Measurements from ENCODE around the gene VAV3. TPM values are rescaled to one million over a fixed set of nuclear protein-coding genes. Genes with fewer than 3 reads are reported as not detected.

Gene VAV3
- polyA plus RNA-seq, 1 of the 3 experiments (the other 2 are of a cell fraction): not detected

GRCh38 chr1:107653765-107654164 lies 311.2 kb downstream of the VAV3 start:
- no peaks in the 10 kb centered on the region for H3K79me2 ChIP-seq (ENCODE audit: insufficient read depth)
- TF ChIP-seq JUND (IDR thresholded peaks at IDR 0.05) (no peak), FOXM1 (IDR thresholded peaks at IDR 0.05; ENCODE audit: low read depth) (no peak), NRF1 (IDR thresholded peaks at IDR 0.05; ENCODE audit: low read depth, low read length) (no peak), USF1 (IDR thresholded peaks at IDR 0.05; ENCODE audit: borderline replicate concordance, low read depth) (no peak), TCF12 (IDR thresholded peaks at IDR 0.05) (no peak), MAX (IDR thresholded peaks at IDR 0.05; ENCODE audit: low read depth) (no peak), SMC3 (IDR thresholded peaks at IDR 0.05; ENCODE audit: low read depth, low read length) (no peak), IRF3 (IDR thresholded peaks at IDR 0.05; ENCODE audit: low read depth, low read length) (no peak), ELF1 (IDR thresholded peaks at IDR 0.05) (no peak)
- DNase-seq: no peak
- no peaks in the 10 kb centered on the region for H3K9me2 ChIP-seq
- no peaks in the 10 kb centered on the region for H3K9me3 ChIP-seq
- no peak overlapping the region for H3K9ac ChIP-seq
- no peaks in the 10 kb centered on the region for H4K20me1 ChIP-seq (ENCODE audit: insufficient read depth)
- no peak overlapping the region for H3K4me3 ChIP-seq (ENCODE audit: low read depth in 2 of 2, low read length in 1 of 2)
- no peaks in the 10 kb centered on the region for H3K27me3 ChIP-seq (ENCODE audit: insufficient read depth)
- peaks cover 0 to 9% of the 10 kb centered on the region in 2 experiments; a peak in 1 of 4 replicates for H3K4me1 ChIP-seq (ENCODE audit: control insufficient read depth in 1 of 2, insufficient read depth in 2 of 2, low read depth in 1 of 2, low read length in 1 of 2)
- WGBS (ENCODE audit: low lambda C conversion rate): 28% methylated on average over 2 of the region's 2 CpGs
- H3F3A ChIP-seq (replicated peaks; ENCODE audit: insufficient read depth): no peaks in the 10 kb centered on the region
- H3K4me2 ChIP-seq: no peak overlapping the region
- CTCF ChIA-PET: interaction anchor here (1.5 kb wide), 1 partner anchor 12 kb away, joined by 3 read pairs; no protein-coding TSS in a partner anchor
- H2AFZ ChIP-seq (ENCODE audit: low read depth): no peak overlapping the region
- H3K36me3 ChIP-seq (replicated peaks in 1 of 2; ENCODE audit: control insufficient read depth in 1 of 2, insufficient read depth in 2 of 2, low read length in 1 of 2): no peaks in the 10 kb centered on the region
- no peak overlapping the region for H3K27ac ChIP-seq (ENCODE audit: low read depth in 2 of 2, low read length in 1 of 2)
- POLR2A ChIA-PET: no interaction called here

GRCh38 chr1:107653005-107653404 lies 312.0 kb downstream of the VAV3 start:
- H3K27me3 ChIP-seq (ENCODE audit: insufficient read depth): no peaks in the 10 kb centered on the region
- H3K4me3 ChIP-seq (ENCODE audit: low read depth in 2 of 2, low read length in 1 of 2): no peak overlapping the region
- DNase-seq: no peak
- H3K36me3 ChIP-seq (replicated peaks in 1 of 2; ENCODE audit: control insufficient read depth in 1 of 2, insufficient read depth in 2 of 2, low read length in 1 of 2): no peaks in the 10 kb centered on the region
- peaks cover 5% of the 10 kb centered on the region for H3F3A ChIP-seq (replicated peaks; ENCODE audit: insufficient read depth)
- no peak overlapping the region for H3K9ac ChIP-seq
- H3K9me2 ChIP-seq: no peaks in the 10 kb centered on the region
- POLR2A ChIA-PET: no interaction called here
- no peaks in the 10 kb centered on the region for H4K20me1 ChIP-seq (ENCODE audit: insufficient read depth)
- H3K27ac ChIP-seq (ENCODE audit: low read depth in 2 of 2, low read length in 1 of 2): no peak overlapping the region
- H2AFZ ChIP-seq (ENCODE audit: low read depth): no peak overlapping the region
- H3K4me1 ChIP-seq (ENCODE audit: control insufficient read depth in 1 of 2, insufficient read depth in 2 of 2, low read depth in 1 of 2, low read length in 1 of 2): peaks cover 0 to 14% of the 10 kb centered on the region in 2 experiments; a peak in 1 of 4 replicates
- 28% methylated on average over 1 of the region's 1 CpG for WGBS (ENCODE audit: low lambda C conversion rate)
- H3K9me3 ChIP-seq: no peaks in the 10 kb centered on the region
- H3K79me2 ChIP-seq (ENCODE audit: insufficient read depth): no peaks in the 10 kb centered on the region
- H3K4me2 ChIP-seq: no peak overlapping the region
- CTCF ChIA-PET: interaction anchor here (1.0 to 1.5 kb wide), 3 partner anchors 10 to 18 kb away, joined by 3 read pairs; no protein-coding TSS in a partner anchor
- no peak for TF ChIP-seq REST (IDR thresholded peaks at IDR 0.05; ENCODE audit: low read depth, low read length)
- no peak for TF ChIP-seq TAF1 (IDR thresholded peaks at IDR 0.05; ENCODE audit: borderline replicate concordance, low read depth, low read length)
- TF ChIP-seq PBX3 (IDR thresholded peaks at IDR 0.05): no peak
- TF ChIP-seq SMC3 (IDR thresholded peaks at IDR 0.05; ENCODE audit: low read depth, low read length): no peak
- TF ChIP-seq RFX5 (IDR thresholded peaks at IDR 0.05; ENCODE audit: low read length): no peak
- TF ChIP-seq ZBTB33 (IDR thresholded peaks at IDR 0.05; ENCODE audit: borderline replicate concordance, low read depth): no peak
- TF ChIP-seq MXI1 (IDR thresholded peaks at IDR 0.05; ENCODE audit: low read depth, low read length): no peak
- TF ChIP-seq SIN3A (IDR thresholded peaks at IDR 0.05; ENCODE audit: borderline replicate concordance, low read depth, low read length): no peak
- no peak for TF ChIP-seq TCF12 (IDR thresholded peaks at IDR 0.05)
- no peak for TF ChIP-seq YY1 (IDR thresholded peaks at IDR 0.05; ENCODE audit: low read depth)
- TF ChIP-seq CTCF (IDR thresholded peaks at IDR 0.05): no peak
